ENCODE results near the gene SLC29A1. TPM values are rescaled to one million over a fixed set of nuclear protein-coding genes. Genes with fewer than 3 reads are reported as not detected.
A peak's percentile ranks its signal among the peaks of the same experiment; 100 is the strongest.

Gene SLC29A1
- total RNA-seq, 4 donors from 2014 or later = 101 to 281 (median 134) TPM

GRCh38 chr6:44262467-44263353 lies 39.3 kb downstream of the SLC29A1 start:
- Histone ChIP-seq H3K9me3 (no peaks in the 10 kb centered on the region), H3K36me3 (peaks cover 0 to 25% of the 10 kb centered on the region in 2 donors), H3K4me1 (peaks cover 4 to 42% (median 33%) of the 10 kb centered on the region in 3 donors), H3K27ac (peak overlapping the region in 1 of 4 donors; percentile 16), H3K4me3 (peak overlapping the region in 1 of 2 donors; percentile 87), H3K27me3 (no peaks in the 10 kb centered on the region)
- no peak for ATAC-seq
- 72% methylated on average over 2 of the region's 7 CpGs; no CpG with 5 or more reads in 1 of the 2 donors for WGBS, 2 donors (ENCODE audit: low coverage in 1 of 2)
- TF ChIP-seq POLR2AphosphoS5 (IDR thresholded peaks at IDR 0.05) (no peak), CTCF (IDR thresholded peaks at IDR 0.05) (no peak), POLR2A (IDR thresholded peaks at IDR 0.05) (no peak), EP300 (IDR thresholded peaks at IDR 0.05) (no peak)

- peak overlapping the region in 1 of 4 donors; percentile 16 for H3K27ac ChIP-seq
- peaks cover 0 to 24% of the 10 kb centered on the region in 2 donors for H3K36me3 ChIP-seq
- H3K4me3 ChIP-seq = peak overlapping the region in 1 of 2 donors; percentile 87
- WGBS, 2 donors (ENCODE audit: low coverage in 1 of 2) = 32 to 51% methylated on average over 5 to 7 of the region's 9 CpGs
- H3K27me3 ChIP-seq = peaks cover 7% of the 10 kb centered on the region
- H3K9me3 ChIP-seq = no peaks in the 10 kb centered on the region
- H3K4me1 ChIP-seq = peaks cover 4 to 36% (median 29%) of the 10 kb centered on the region in 3 donors
- ATAC-seq = no peak
- TF ChIP-seq EP300 (IDR thresholded peaks at IDR 0.05) (no peak), POLR2AphosphoS5 (IDR thresholded peaks at IDR 0.05) (no peak), POLR2A (IDR thresholded peaks at IDR 0.05) (no peak), CTCF (IDR thresholded peaks at IDR 0.05) (no peak)
Measured at GRCh38 chr6:44263354-44264100, 40.1 kb downstream of the SLC29A1 start.

GRCh38 chr6:44264154-44265006 lies 41.0 kb downstream of the SLC29A1 start:
- 0 to 11% methylated on average over 5 to 6 of the region's 13 CpGs for WGBS, 2 donors (ENCODE audit: low coverage in 1 of 2)
- Histone ChIP-seq H3K27ac (peak overlapping the region in 3 of 4 donors; percentile 87 to 91 (median 90)), H3K36me3 (peaks cover 0 to 15% of the 10 kb centered on the region in 2 donors), H3K4me3 (peak overlapping the region; percentile 41 to 87), H3K27me3 (peaks cover 15% of the 10 kb centered on the region), H3K9me3 (no peaks in the 10 kb centered on the region), H3K4me1 (peaks cover 4 to 36% (median 29%) of the 10 kb centered on the region in 3 donors)
- no peak for ATAC-seq
- no peak for TF ChIP-seq POLR2A (IDR thresholded peaks at IDR 0.05)

- Histone ChIP-seq H3K4me1 (peaks cover 4 to 39% (median 29%) of the 10 kb centered on the region in 3 donors), H3K4me3 (peak within 1 kb of the TSS; percentile 41 to 87), H3K27ac (peak within 1 kb of the TSS; percentile 2 to 91 (median 88)), H3K9me3 (no peaks in the 10 kb centered on the region), H3K36me3 (peaks cover 0 to 7% of the 10 kb centered on the region in 2 donors), H3K27me3 (peaks cover 23% of the 10 kb centered on the region)
- ATAC-seq = peak; percentile 95
- peak; percentile 50 to 75 for TF ChIP-seq POLR2A (IDR thresholded peaks at IDR 0.05)
- peak; percentile 69 for TF ChIP-seq POLR2AphosphoS5 (IDR thresholded peaks at IDR 0.05)
- TF ChIP-seq CTCF (IDR thresholded peaks at IDR 0.05) = peak in 3 of 4 experiments; percentile 24 to 39 (median 26)
- TF ChIP-seq EP300 (IDR thresholded peaks at IDR 0.05) = no peak
- 0% methylated on average over 1 to 4 of the region's 72 CpGs for WGBS, 2 donors (ENCODE audit: low coverage in 1 of 2)
Measured at GRCh38 chr6:44265007-44265721, 41.8 kb downstream of the SLC29A1 start, which contains the start of gene NFKBIE. Gene NFKBIE (minus strand): TSS chr6:44265551. CDS start chr6:44265346, 205 bp downstream.
